OCI-LY3 (cell line): Measurements from ENCODE around the gene ACAA1.

Experiments
- H2AFZ ChIP-seq: fragments of 200-600, 300-600 bp; shearing (Covaris generic); 2 replicates; pipeline ENCODE4 v1.6.0; 2014; ENCODE audit warnings: antibody characterized with exemption, low read depth, low read length
- H3K27ac ChIP-seq: fragments of 200-600, 300-600 bp; sonication (generic); 2 replicates; pipeline ENCODE4 v1.5.1; 2014; ENCODE audit warnings: mild to moderate bottlenecking, low read length, moderate library complexity, mixed read lengths
- H3K27me3 ChIP-seq: fragments of 200-600, 300-600 bp; sonication (generic); 2 replicates; pipeline ENCODE4 v1.6.1; 2014; ENCODE audit warnings: low read depth, low read length, mixed read lengths
- H3K36me3 ChIP-seq: fragments of 200-600, 300-600 bp; sonication (generic); replicated peaks from 2 replicates; pipeline ENCODE3; 2014; ENCODE audit warnings: low read depth, low read length, mixed read lengths
- H3K4me1 ChIP-seq: fragments of 300-600, 200-600 bp; sonication (generic); 2 replicates; pipeline ENCODE4 v1.6.1; 2014; ENCODE audit warnings: low read length, mixed read lengths
- H3K4me2 ChIP-seq: fragments of 200-600, 300-600 bp; sonication (generic); 2 replicates; pipeline ENCODE4 v1.6.1; 2014; ENCODE audit warnings: low read length, mixed read lengths
- H3K4me3 ChIP-seq: fragments of 300-600, 200-600 bp; sonication (generic); 2 replicates; pipeline ENCODE4 v1.5.1; 2014; ENCODE audit warnings: antibody characterized with exemption, mild to moderate bottlenecking, low read length, moderate library complexity
- H3K79me2 ChIP-seq: fragments of 300-600, 200-600 bp; shearing (Covaris generic); 2 replicates; pipeline ENCODE4 v1.6.1; 2014; ENCODE audit warnings: mild to moderate bottlenecking, low read length, mixed read lengths
- H3K9ac ChIP-seq: fragments of 300-600, 200-600 bp; shearing (Covaris generic); 2 replicates; pipeline ENCODE4 v1.6.0; 2014; ENCODE audit warnings: mild to moderate bottlenecking, low read length, moderate library complexity
- H3K9me3 ChIP-seq: fragments of 200-600, 300-600 bp; shearing (Covaris generic); 2 replicates; pipeline ENCODE4 v1.6.1; 2014; ENCODE audit warnings: low read length, mixed read lengths; ENCODE audit not compliant: insufficient read depth
- H4K20me1 ChIP-seq: fragments of 200-600, 300-600 bp; sonication (generic); 2 replicates; pipeline ENCODE4 v1.6.1; 2016; ENCODE audit warnings: low read length, mixed read lengths; ENCODE audit not compliant: insufficient read depth
- EZH2phosphoT487 ChIP-seq: fragments of 200-600 bp; shearing (Covaris generic); IDR thresholded peaks from 2 replicates; pipeline ENCODE4 v1.6.1; 2018; ENCODE audit warnings: antibody characterized with exemption, mixed run types, low read depth
- TF ChIP-seq, protein P1 (sequence below): fragments of 200-600, 300-600 bp; sonication (generic); IDR thresholded peaks from 2 replicates; pipeline ENCODE4 v1.5.1; 2014; ENCODE audit warnings: antibody characterized with exemption, low read length, low read depth

The ACAA1 gene, protein sequence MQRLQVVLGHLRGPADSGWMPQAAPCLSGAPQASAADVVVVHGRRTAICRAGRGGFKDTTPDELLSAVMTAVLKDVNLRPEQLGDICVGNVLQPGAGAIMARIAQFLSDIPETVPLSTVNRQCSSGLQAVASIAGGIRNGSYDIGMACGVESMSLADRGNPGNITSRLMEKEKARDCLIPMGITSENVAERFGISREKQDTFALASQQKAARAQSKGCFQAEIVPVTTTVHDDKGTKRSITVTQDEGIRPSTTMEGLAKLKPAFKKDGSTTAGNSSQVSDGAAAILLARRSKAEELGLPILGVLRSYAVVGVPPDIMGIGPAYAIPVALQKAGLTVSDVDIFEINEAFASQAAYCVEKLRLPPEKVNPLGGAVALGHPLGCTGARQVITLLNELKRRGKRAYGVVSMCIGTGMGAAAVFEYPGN

DNA sequence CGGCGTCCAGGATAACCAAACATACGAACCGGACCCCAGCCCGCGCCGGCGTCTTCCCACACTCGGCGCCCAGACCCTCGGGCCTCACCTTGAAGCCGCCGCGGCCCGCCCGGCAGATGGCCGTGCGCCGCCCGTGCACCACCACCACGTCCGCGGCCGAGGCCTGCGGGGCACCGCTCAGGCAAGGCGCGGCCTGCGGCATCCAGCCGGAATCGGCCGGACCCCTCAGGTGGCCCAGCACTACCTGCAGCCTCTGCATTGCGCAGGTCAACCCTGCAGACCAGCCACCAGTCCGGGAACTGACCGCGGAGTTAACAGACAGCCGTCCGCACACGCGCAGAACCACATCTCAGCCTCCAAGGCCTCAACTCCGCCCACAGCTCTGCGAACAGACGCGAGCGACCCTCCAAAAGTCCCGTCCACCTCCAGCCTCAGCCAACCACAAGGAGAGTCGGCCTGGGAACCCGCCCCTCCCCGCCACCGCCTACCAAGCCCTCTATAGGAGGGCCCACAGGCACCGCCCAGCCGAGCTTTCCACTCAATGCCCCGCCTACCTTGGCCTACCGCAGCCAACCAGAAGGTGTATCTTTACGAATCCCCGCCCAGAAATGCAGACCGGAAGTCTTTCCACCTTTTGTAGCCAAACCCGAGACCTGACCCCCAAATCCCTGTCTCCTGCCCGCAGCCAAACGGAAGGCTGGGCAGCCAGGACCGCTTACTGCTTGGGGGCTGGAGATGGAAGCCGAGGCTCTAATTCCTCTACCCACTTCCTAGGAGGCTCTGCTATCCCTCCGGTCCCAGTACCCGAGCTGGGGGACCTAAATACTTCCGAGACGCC lies at the start of gene ACAA1:
TSS of gene ACAA1 (minus strand) at position 351 of the 838 bp plus-strand sequence. CDS start at position 259, 92 bp downstream.
- Histone ChIP-seq H3K27ac (peak within 1 kb of the TSS; percentile 72), H3K27me3 (no peaks in the 10 kb centered on the region), H3K4me2 (peak within 1 kb of the TSS; percentile 91), H4K20me1 (peaks cover 11% of the 10 kb centered on the region; the same call in 1 of the 2 replicates), H3K4me3 (peak within 1 kb of the TSS; percentile 87), H3K9me3 (no peaks in the 10 kb centered on the region), H2AFZ (no peak within 1 kb of the TSS), H3K36me3 (peaks cover 40% of the 10 kb centered on the region), H3K79me2 (peaks cover 54% of the 10 kb centered on the region), H3K4me1 (peaks cover 28% of the 10 kb centered on the region), H3K9ac (peak within 1 kb of the TSS; percentile 94)
- TF ChIP-seq, protein P1, sequence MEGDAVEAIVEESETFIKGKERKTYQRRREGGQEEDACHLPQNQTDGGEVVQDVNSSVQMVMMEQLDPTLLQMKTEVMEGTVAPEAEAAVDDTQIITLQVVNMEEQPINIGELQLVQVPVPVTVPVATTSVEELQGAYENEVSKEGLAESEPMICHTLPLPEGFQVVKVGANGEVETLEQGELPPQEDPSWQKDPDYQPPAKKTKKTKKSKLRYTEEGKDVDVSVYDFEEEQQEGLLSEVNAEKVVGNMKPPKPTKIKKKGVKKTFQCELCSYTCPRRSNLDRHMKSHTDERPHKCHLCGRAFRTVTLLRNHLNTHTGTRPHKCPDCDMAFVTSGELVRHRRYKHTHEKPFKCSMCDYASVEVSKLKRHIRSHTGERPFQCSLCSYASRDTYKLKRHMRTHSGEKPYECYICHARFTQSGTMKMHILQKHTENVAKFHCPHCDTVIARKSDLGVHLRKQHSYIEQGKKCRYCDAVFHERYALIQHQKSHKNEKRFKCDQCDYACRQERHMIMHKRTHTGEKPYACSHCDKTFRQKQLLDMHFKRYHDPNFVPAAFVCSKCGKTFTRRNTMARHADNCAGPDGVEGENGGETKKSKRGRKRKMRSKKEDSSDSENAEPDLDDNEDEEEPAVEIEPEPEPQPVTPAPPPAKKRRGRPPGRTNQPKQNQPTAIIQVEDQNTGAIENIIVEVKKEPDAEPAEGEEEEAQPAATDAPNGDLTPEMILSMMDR, result no peak
- TF ChIP-seq EZH2phosphoT487, result no peak

DNA sequence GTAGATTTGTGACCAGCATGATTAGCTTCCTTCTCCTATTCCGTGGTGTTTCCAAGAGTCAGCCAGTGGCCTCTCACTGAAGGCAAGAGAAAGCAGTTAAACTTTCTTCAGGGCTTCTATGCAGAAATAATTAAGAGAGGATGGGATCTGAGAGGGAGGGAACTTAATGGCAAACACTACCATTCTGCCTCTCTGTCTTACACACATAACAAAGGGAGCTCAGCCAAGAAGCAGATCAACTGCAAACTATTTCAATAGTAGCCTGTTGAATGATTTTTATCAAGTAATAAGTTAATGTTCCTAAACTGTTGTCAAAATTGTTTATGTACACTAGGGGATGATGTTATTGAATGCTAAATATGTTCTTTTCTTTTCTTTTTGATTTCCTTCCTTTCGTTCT lies 40.3 kb upstream of the ACAA1 start:
- Histone ChIP-seq H3K4me1 (peaks cover 44% of the 10 kb centered on the region), H3K4me3 (no peak overlapping the region), H3K36me3 (peaks cover 10% of the 10 kb centered on the region), H2AFZ (no peak overlapping the region), H3K9ac (no peak overlapping the region), H3K27ac (no peak overlapping the region), H4K20me1 (peaks cover 81% of the 10 kb centered on the region), H3K4me2 (no peak overlapping the region), H3K27me3 (no peaks in the 10 kb centered on the region), H3K9me3 (no peaks in the 10 kb centered on the region), H3K79me2 (peaks cover 96% of the 10 kb centered on the region)
- no peak for TF ChIP-seq EZH2phosphoT487
- TF ChIP-seq, protein P1, result no peak

DNA sequence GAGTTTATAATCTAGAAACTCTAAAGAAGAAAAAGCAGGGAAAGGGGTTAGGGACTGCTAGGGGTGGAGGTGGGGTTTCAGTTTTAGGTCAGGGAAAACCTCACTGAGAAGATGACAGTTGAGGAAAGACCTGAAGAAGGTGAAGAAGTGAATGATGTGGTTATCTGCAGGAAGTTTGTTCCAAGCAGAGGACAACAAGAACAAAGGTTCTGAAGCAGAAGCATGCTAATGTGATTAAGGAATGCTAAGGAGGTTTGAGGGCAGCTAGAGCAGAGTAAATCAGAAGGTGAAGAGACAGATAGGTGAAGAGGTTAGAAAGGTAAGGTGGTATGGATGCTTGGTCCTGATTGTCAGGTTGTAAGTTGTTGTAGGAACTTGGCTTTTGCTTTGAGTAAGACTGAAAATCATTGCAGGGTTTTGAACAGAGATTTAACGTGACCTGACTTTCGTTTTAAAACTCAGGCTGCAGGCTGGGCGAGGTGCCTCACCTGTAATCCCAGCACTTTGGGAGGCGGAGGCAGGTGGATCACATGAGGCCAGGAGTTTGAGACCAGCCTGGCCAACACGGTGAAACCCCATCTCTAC lies 37.0 kb upstream of the ACAA1 start:
- Histone ChIP-seq H3K9ac (peak overlapping the region; percentile 8; the same call in 1 of the 2 replicates), H3K27ac (peak overlapping the region; percentile 39), H3K4me1 (peaks cover 65% of the 10 kb centered on the region), H3K36me3 (peaks cover 5% of the 10 kb centered on the region), H3K9me3 (no peaks in the 10 kb centered on the region), H2AFZ (no peak overlapping the region), H3K4me3 (peak overlapping the region; percentile 69), H3K27me3 (no peaks in the 10 kb centered on the region), H3K4me2 (peak overlapping the region; percentile 79), H3K79me2 (peaks cover 98% of the 10 kb centered on the region), H4K20me1 (peaks cover 87% of the 10 kb centered on the region)
- no peak for TF ChIP-seq EZH2phosphoT487
- TF ChIP-seq, protein P1, result no peak
